GM12878 (cell line): Measurements from ENCODE around the gene DNAH2. TPM values are rescaled to one million over a fixed set of nuclear protein-coding genes. Genes with fewer than 3 reads are reported as not detected.

Source experiments
- ATAC-seq: fragments of 200-7000 bp; cut with Tn5 transposase; 3 replicates; pipeline ENCODE4 v1.9.1; 2020; ENCODE audit warnings: mild to moderate bottlenecking, moderate library complexity
- BruUV-seq: library from RNA; stranded (reverse); fragments of 400-500 nt; replicated peaks from 2 replicates; lab custom pipeline; 2021; lab: Mats Ljungman, UMichigan
- CTCF ChIA-PET: fragments of 300-600 bp; sonication (Branson Sonifier 250); formaldehyde crosslinking; extraction: SDS; loops from one replicate; lab custom pipeline; 2021; ENCODE audit warnings: inconsistent platforms; lab: Yijun Ruan, JAX
- POLR2A ChIA-PET: fragments of 350-600 bp; formaldehyde crosslinking; extraction: SDS; loops from one replicate; lab custom pipeline; 2021; ENCODE audit warnings: inconsistent platforms; lab: Charles Lee
- RAD21 ChIA-PET: fragments of 300-600 bp; sonication (Branson Sonifier 250); formaldehyde crosslinking; loops from one replicate; lab custom pipeline; 2023; ENCODE audit warnings: antibody characterized with exemption; ENCODE audit not compliant: unreplicated experiment; lab: Charles Lee
- SMC1A ChIA-PET: fragments of 300-600 bp; sonication (Branson Sonifier 250); formaldehyde crosslinking; loops from one replicate; lab custom pipeline; 2023; ENCODE audit not compliant: unreplicated experiment, uncharacterized antibody; lab: Charles Lee
- DNase-seq: peaks from one replicate; pipeline ENCODE4 v3.0.0-alpha.2; 2011; ENCODE audit warnings: low read depth, low spot score
- FAIRE-seq: peaks from 3 replicates; lab custom pipeline; 2011; peaks lifted over from hg19 to GRCh38; lab: Jason Lieb, UNC
- H2AFZ ChIP-seq: 2 replicates; pipeline ENCODE4 v1.6.0; 2011; ENCODE audit warnings: low read depth, low read length, control low read depth; ENCODE audit not compliant: control insufficient read depth
- H3K27ac ChIP-seq: 2 replicates; pipeline ENCODE4 v1.5.1; 2011; ENCODE audit warnings: control low read depth; ENCODE audit not compliant: control insufficient read depth, insufficient read depth
- H3K27me3 ChIP-seq, 2 experiments: replicated peaks in 1 of 2; 2 replicates each; pipeline versions ENCODE4 v1.6.0 to v1.6.1; 2011; ENCODE audit warnings: low read length in 1 of 2; ENCODE audit not compliant: control insufficient read depth in 2 of 2, insufficient read depth in 2 of 2
- H3K36me3 ChIP-seq, 2 experiments: 2 replicates each; pipeline ENCODE4 v1.5.1; 2011; ENCODE audit warnings: low read length in 1 of 2; ENCODE audit not compliant: control insufficient read depth in 2 of 2, insufficient read depth in 2 of 2
- H3K4me1 ChIP-seq: 2 replicates; pipeline ENCODE4 v1.6.1; 2011; ENCODE audit warnings: mild to moderate bottlenecking, low read length, moderate library complexity, mixed read lengths; ENCODE audit not compliant: control insufficient read depth, insufficient read depth
- H3K4me2 ChIP-seq: 2 replicates; pipeline ENCODE4 v1.6.0; 2011; ENCODE audit warnings: control low read depth; ENCODE audit not compliant: control insufficient read depth, insufficient read depth
- H3K4me3 ChIP-seq: fragments of 200-600 bp; sonication (generic); 2 replicates; pipeline ENCODE4 v1.5.1; 2016
- H3K79me2 ChIP-seq: 2 replicates; pipeline ENCODE4 v1.6.0; 2011; ENCODE audit warnings: low read length; ENCODE audit not compliant: control insufficient read depth, insufficient read depth
- H3K9ac ChIP-seq: 2 replicates; pipeline ENCODE4 v1.8.0; 2011; ENCODE audit warnings: low read length, control low read depth, mixed read lengths; ENCODE audit not compliant: control insufficient read depth, insufficient read depth
- H3K9me3 ChIP-seq: replicated peaks from 3 replicates; pipeline ENCODE4 v1.5.1; 2011; ENCODE audit warnings: mild to moderate bottlenecking, low read length; ENCODE audit not compliant: control insufficient read depth, insufficient read depth
- H4K20me1 ChIP-seq: 2 replicates; pipeline ENCODE4 v1.6.0; 2011; ENCODE audit not compliant: control insufficient read depth, insufficient read depth
- ATF7 ChIP-seq: fragments of 450-650 bp; IDR thresholded peaks from 2 replicates; pipeline ENCODE4 v1.6.1; 2016; ENCODE audit warnings: low read depth, mild to moderate bottlenecking
- BACH1 ChIP-seq: fragments of 450-650 bp; IDR thresholded peaks from 2 replicates; pipeline ENCODE4 v1.6.1; 2017; ENCODE audit warnings: mild to moderate bottlenecking, borderline replicate concordance
- BHLHE40 ChIP-seq, 2 experiments: fragments of 450-650 bp in 1 of 2; IDR thresholded peaks; 2 replicates each; pipeline ENCODE4 v1.6.1; 2011 to 2017; ENCODE audit warnings: low read depth in 2 of 2, borderline replicate concordance in 1 of 2, improper control_type of control experiment in 1 of 2, low read length in 1 of 2, mild to moderate bottlenecking in 1 of 2
- CHD2 ChIP-seq: IDR thresholded peaks from 2 replicates; pipeline ENCODE4 v1.6.1; 2011; ENCODE audit warnings: low read depth, low read length, improper control_type of control experiment, borderline replicate concordance
- CHD4 ChIP-seq: fragments of 200-600 bp; sonication (generic); IDR thresholded peaks from 2 replicates; pipeline ENCODE4 v1.6.1; 2016; ENCODE audit warnings: mild to moderate bottlenecking
- CREB1 ChIP-seq: IDR thresholded peaks from 2 replicates; pipeline ENCODE4 v1.6.1; 2012; ENCODE audit warnings: low read depth, mild to moderate bottlenecking, inconsistent platforms
- E2F4 ChIP-seq: IDR thresholded peaks from 2 replicates; pipeline ENCODE4 v1.6.1; 2012; ENCODE audit warnings: low read depth, low read length, improper control_type of control experiment
- ELK1 ChIP-seq: IDR thresholded peaks from 2 replicates; pipeline ENCODE4 v1.6.1; 2012; ENCODE audit warnings: low read depth, low read length, improper control_type of control experiment
- FOXK2 ChIP-seq: fragments of 450-650 bp; IDR thresholded peaks from 2 replicates; pipeline ENCODE4 v1.6.1; 2017; ENCODE audit warnings: mild to moderate bottlenecking, moderate library complexity
- FOXM1 ChIP-seq: IDR thresholded peaks from 2 replicates; pipeline ENCODE4 v1.6.1; 2012; ENCODE audit warnings: low read depth, mild to moderate bottlenecking, inconsistent platforms, low read length, moderate library complexity
- GABPA ChIP-seq: IDR thresholded peaks from 2 replicates; pipeline ENCODE4 v1.6.1; 2014; ENCODE audit warnings: antibody characterized with exemption, low read depth, mild to moderate bottlenecking, inconsistent platforms
- KLF5 ChIP-seq: fragments of 450-650 bp; IDR thresholded peaks from 2 replicates; pipeline ENCODE4 v1.6.1; 2014; ENCODE audit warnings: mild to moderate bottlenecking; ENCODE audit not compliant: partially characterized antibody
- MXI1 ChIP-seq: fragments of 150-350 bp; IDR thresholded peaks from 2 replicates; pipeline ENCODE4 v1.6.1; 2011; ENCODE audit warnings: low read depth, mild to moderate bottlenecking, inconsistent platforms, low read length, improper control_type of control experiment
- NFIC ChIP-seq: IDR thresholded peaks from 2 replicates; pipeline ENCODE4 v1.6.1; 2012; ENCODE audit warnings: low read depth, mild to moderate bottlenecking, inconsistent platforms, low read length, moderate library complexity
- POLR2AphosphoS5 ChIP-seq: IDR thresholded peaks from 2 replicates; pipeline ENCODE4 v1.6.1; 2011; ENCODE audit warnings: mild to moderate bottlenecking, low read length, inconsistent platforms
- RAD51 ChIP-seq: fragments of 450-650 bp; IDR thresholded peaks from 2 replicates; pipeline ENCODE4 v1.6.1; 2016; ENCODE audit warnings: moderate library complexity, mild to moderate bottlenecking, inconsistent platforms
- SIN3A ChIP-seq: IDR thresholded peaks from 2 replicates; pipeline ENCODE4 v1.6.1; 2012; ENCODE audit warnings: low read depth, low read length, improper control_type of control experiment
- TAF1 ChIP-seq: IDR thresholded peaks from 2 replicates; pipeline ENCODE4 v1.6.1; 2011; ENCODE audit warnings: mild to moderate bottlenecking, low read depth, low read length, borderline replicate concordance
- TCF12 ChIP-seq: IDR thresholded peaks from 2 replicates; pipeline ENCODE4 v1.6.1; 2011; ENCODE audit warnings: low read depth, mild to moderate bottlenecking, low read length
- YBX1 ChIP-seq: fragments of 450-650 bp; IDR thresholded peaks from 2 replicates; pipeline ENCODE4 v1.6.1; 2016; ENCODE audit warnings: antibody characterized with exemption
- ZNF384 ChIP-seq: IDR thresholded peaks from 2 replicates; pipeline ENCODE4 v1.6.1; 2012; ENCODE audit warnings: low read depth, mild to moderate bottlenecking, low read length, improper control_type of control experiment, borderline replicate concordance
- WGBS: methylation state at CpG from one replicate; pipeline ENCODE4 v1.1.6; 2016; ENCODE audit warnings: low lambda C conversion rate; ENCODE audit not compliant: insufficient replicate concordance, insufficient coverage; ENCODE audit errors: missing lambda C conversion rate; 5-methylcytosine and 5-hydroxymethylcytosine counted together
- in situ Hi-C: fragments of 300-500 bp; cut with MboI; formaldehyde crosslinking; loops from 9 replicates; pipeline ENCODE4 v1.14.3; 2018; ENCODE audit warnings: mixed read lengths
- intact Hi-C: fragments of 100-400 bp; cut with micrococcal nuclease; formaldehyde crosslinking; loops from one replicate; pipeline ENCODE4 v1.14.2; 2022; ENCODE audit not compliant: unreplicated experiment
- polyA plus RNA-seq, 11 experiments: library from polyadenylated mRNA; depleted of rRNA in 4 of 11; unstranded in 6 of 11; stranded (reverse) in 5 of 11; fragments of >200 nt; fragmentation: Nextera tagmentation in 4 of 11; fragmentation: Illumina TruSeq in 1 of 11; extraction: Ambion mirVana in 4 of 11; extraction: Trizol in 1 of 11; gene quantifications; 1 replicate in 1 of 11; 2 replicates in 10 of 11; pipeline versions ENCODE4 v1.2.1 to v1.2.3, GENCODE V29; 2011 to 2016; ENCODE audit warnings: inconsistent platforms in 2 of 11, missing spikeins in 2 of 11, low read depth in 1 of 11
- total RNA-seq, 4 experiments: library from RNA; depleted of rRNA in 3 of 4; stranded (reverse); fragments of >200 nt in 3 of 4; fragmentation: Illumina TruSeq in 1 of 4; extraction: Trizol in 1 of 4; gene quantifications; 2 replicates each; pipeline versions ENCODE4 v1.2.1 to v1.2.3, GENCODE V29; 2013 to 2021

DNAH2 gene
- total and polyA plus RNA-seq, 10 of the 15 experiments (the other 5 are each of a cell fraction or from before 2014, with no cell fraction given) = not detected

- TF ChIP-seq BHLHE40 (IDR thresholded peaks at IDR 0.05; ENCODE audit: borderline replicate concordance in 1 of 2, low read depth in 2 of 2, low read length in 1 of 2) = peak; percentile 95 to 98
- no peak for TF ChIP-seq CHD4
- no peak for TF ChIP-seq NFIC
- TF ChIP-seq KLF5 = no peak
- TF ChIP-seq TAF1 = peak; percentile 41; the same call in 1 of the 2 replicates
- TF ChIP-seq ZNF384 = no peak
- TF ChIP-seq RAD51 = peak; percentile 11; the same call in 1 of the 2 replicates
- TF ChIP-seq CHD2 = no peak
- TF ChIP-seq SIN3A = peak; percentile 58; the same call in 1 of the 2 replicates
- TF ChIP-seq FOXK2 = no peak
These were observed 124.4 kb downstream of the DNAH2 start (continued) for GRCh38 chr17:7841915-7842379.

- Histone ChIP-seq H3K9ac (peak overlapping the region; percentile 97), H4K20me1 (no peaks in the 10 kb centered on the region; the same call in none of the 2 replicates), H3K4me2 (peak overlapping the region; percentile 100), H3K4me1 (peaks cover 38% of the 10 kb centered on the region), H2AFZ (peak overlapping the region; percentile 17), H3K9me3 (no peaks in the 10 kb centered on the region), H3K36me3 (peaks cover 5 to 11% of the 10 kb centered on the region in 2 experiments; a peak in 3 of 4 replicates), H3K4me3 (peak overlapping the region; percentile 92), H3K27ac (peak overlapping the region; percentile 99), H3K79me2 (peaks cover 52% of the 10 kb centered on the region), H3K27me3 (no peaks in the 10 kb centered on the region)
- ChIA-PET SMC1A (interaction anchor here (1.4 to 1.5 kb wide), 2 partner anchors 9 to 99 kb away, joined by 3 to 5 read pairs; partner anchors contain the start of gene KDM6B), CTCF (interaction anchor here (1.0 to 5.7 kb wide), 4 partner anchors 8 to 19 kb away, joined by 3 to 57 read pairs (median 6); partner anchors contain the start of genes CYB5D1, KDM6B and NAA38), RAD21 (interaction anchor here (0.9 to 3.7 kb wide), 6 partner anchors 8 to 147 kb away, joined by 3 to 36 read pairs (median 6); partner anchors contain the start of genes KDM6B and NAA38), POLR2A (interaction anchor here (0.6 to 4.1 kb wide), 5 partner anchors 8 to 276 kb away, joined by 3 to 49 read pairs (median 5); partner anchors contain the start of genes CYB5D1, KDM6B and NAA38)
- ATAC-seq (peak; percentile 50), FAIRE-seq (peak; percentile 75), DNase-seq (no peak)
- intact Hi-C loops = loop anchor here (2.0 kb wide), 1 partner anchor 14 kb away; the partner anchor contains the start of gene NAA38
- WGBS = under 1% methylated on average over 47 of the region's 47 CpGs
- in situ Hi-C loops = no loop called here
- BruUV-seq = TSS peak; percentile 49
- TF ChIP-seq MXI1 = peak; percentile 58
- no peak for TF ChIP-seq GABPA
- no peak for TF ChIP-seq FOXM1
- TF ChIP-seq YBX1 = no peak
- TF ChIP-seq ATF7 = peak; percentile 70
- peak; percentile 85; the same call in 1 of the 2 replicates for TF ChIP-seq BACH1
- peak; percentile 94 for TF ChIP-seq TCF12
- TF ChIP-seq ELK1 = no peak
- no peak for TF ChIP-seq CREB1
- TF ChIP-seq E2F4 = no peak
- TF ChIP-seq POLR2AphosphoS5 = peak; percentile 79
These were observed 125.1 kb downstream of the DNAH2 start for GRCh38 chr17:7842380-7843256.
